GM23338 (cell line): ENCODE measurements around the gene SPINK4.

Experiments
- CREB1 ChIP-seq: fragments of 250-450 bp; sonication (Bioruptor Pico); IDR thresholded peaks from 2 replicates; pipeline ENCODE4 v1.5.0; 2020; ENCODE audit warnings: low read depth, mild to moderate bottlenecking, moderate library complexity
- EZH2phosphoT487 ChIP-seq: fragments of 200-600 bp; sonication (generic); IDR thresholded peaks from one replicate; pipeline ENCODE4 v1.8.1; 2018; ENCODE audit warnings: antibody characterized with exemption; ENCODE audit not compliant: unreplicated experiment
- POLR2AphosphoS5 ChIP-seq: IDR thresholded peaks from 2 replicates; pipeline ENCODE4 v1.6.1; 2016; ENCODE audit warnings: antibody characterized with exemption, low read depth
- TF ChIP-seq, protein P1 (sequence below), 2 experiments: fragments of 200-600 bp in 1 of 2; sonication (generic) in 1 of 2; conservative IDR thresholded peaks; 2 replicates each; pipeline versions ENCODE4 v1.5.1 to v1.6.1; 2016 to 2017; ENCODE audit warnings: antibody characterized with exemption in 2 of 2, low read depth in 2 of 2, mild to moderate bottlenecking in 2 of 2, moderate library complexity in 1 of 2

DNA sequence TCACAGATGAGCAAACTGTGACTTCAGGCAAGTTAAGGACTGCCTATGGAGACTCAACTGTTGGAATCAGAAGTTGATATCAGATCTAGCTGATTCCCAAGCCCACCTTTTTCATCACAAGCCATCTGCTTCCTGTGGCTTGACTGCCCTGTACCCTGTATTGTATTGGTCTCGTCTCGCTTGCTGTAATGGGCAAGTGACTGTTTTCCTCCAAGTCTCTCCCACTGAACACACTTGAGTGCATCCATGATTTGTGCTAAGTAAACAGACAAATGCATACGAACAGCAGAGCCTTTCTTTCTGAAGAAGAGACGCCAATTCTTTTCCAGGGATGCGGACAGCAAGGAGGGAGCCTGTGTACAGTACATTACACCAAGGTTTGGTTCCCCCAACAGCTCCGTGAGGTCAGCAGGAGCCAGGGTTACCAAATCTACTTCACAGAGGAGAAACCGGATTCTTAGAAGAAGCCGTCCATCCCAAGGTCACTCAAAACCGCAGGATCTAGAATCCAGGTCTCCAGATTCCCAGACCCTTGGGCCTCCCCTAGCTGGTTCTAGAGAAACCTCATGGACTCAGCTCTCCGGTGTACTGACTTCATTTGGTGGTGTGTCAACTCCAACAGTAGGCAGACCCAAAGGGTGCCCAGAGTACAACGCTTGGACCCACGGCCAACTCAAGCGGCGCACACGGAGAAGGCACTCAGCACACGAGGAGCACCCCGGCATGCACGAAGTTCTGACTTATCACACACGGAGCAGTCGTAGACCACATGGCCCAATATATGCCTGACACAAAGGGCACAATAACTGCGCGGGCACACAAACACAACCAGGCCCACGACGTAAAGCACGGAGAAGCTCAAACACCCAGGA is 23.4 kb downstream of the SPINK4 start:
- TF ChIP-seq, protein P1, sequence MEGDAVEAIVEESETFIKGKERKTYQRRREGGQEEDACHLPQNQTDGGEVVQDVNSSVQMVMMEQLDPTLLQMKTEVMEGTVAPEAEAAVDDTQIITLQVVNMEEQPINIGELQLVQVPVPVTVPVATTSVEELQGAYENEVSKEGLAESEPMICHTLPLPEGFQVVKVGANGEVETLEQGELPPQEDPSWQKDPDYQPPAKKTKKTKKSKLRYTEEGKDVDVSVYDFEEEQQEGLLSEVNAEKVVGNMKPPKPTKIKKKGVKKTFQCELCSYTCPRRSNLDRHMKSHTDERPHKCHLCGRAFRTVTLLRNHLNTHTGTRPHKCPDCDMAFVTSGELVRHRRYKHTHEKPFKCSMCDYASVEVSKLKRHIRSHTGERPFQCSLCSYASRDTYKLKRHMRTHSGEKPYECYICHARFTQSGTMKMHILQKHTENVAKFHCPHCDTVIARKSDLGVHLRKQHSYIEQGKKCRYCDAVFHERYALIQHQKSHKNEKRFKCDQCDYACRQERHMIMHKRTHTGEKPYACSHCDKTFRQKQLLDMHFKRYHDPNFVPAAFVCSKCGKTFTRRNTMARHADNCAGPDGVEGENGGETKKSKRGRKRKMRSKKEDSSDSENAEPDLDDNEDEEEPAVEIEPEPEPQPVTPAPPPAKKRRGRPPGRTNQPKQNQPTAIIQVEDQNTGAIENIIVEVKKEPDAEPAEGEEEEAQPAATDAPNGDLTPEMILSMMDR (conservative IDR thresholded peaks at IDR 0.05; ENCODE audit: low read depth in 2 of 2) = no peak
- TF ChIP-seq EZH2phosphoT487 (no peak), POLR2AphosphoS5 (no peak), CREB1 (CRISPR knock-in tag) (no peak)
